Measurements from ENCODE around the gene CFAP43.

DNA sequence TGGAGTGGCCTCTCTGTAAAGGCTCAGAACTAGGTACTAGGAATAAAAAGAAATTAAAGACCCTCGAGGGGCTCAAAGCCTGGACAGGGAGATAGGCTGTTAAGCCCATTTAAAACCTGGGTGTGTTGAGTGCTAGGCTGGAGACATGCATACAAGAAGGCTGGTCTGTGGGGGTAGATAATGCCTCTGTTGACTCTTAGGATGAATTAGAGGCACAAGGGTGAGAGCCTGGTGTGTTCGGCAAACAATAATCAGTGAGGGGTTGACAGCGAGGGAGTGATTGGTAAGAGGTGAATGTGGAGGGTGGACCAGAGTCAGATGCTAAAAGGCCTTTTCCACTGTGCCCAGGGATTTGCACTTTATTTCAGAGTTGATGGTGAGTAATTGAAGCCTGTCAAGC is 49.5 kb upstream of the CFAP43 start:
- TF ChIP-seq, protein P1, sequence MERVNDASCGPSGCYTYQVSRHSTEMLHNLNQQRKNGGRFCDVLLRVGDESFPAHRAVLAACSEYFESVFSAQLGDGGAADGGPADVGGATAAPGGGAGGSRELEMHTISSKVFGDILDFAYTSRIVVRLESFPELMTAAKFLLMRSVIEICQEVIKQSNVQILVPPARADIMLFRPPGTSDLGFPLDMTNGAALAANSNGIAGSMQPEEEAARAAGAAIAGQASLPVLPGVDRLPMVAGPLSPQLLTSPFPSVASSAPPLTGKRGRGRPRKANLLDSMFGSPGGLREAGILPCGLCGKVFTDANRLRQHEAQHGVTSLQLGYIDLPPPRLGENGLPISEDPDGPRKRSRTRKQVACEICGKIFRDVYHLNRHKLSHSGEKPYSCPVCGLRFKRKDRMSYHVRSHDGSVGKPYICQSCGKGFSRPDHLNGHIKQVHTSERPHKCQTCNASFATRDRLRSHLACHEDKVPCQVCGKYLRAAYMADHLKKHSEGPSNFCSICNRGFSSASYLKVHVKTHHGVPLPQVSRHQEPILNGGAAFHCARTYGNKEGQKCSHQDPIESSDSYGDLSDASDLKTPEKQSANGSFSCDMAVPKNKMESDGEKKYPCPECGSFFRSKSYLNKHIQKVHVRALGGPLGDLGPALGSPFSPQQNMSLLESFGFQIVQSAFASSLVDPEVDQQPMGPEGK (CRISPR knock-in tag; IDR thresholded peaks at IDR 0.05; ENCODE audit: borderline replicate concordance), result no peak
- TF ChIP-seq RARB (CRISPR knock-in tag; IDR thresholded peaks at IDR 0.05) (no peak), ARNTL (CRISPR knock-in tag; IDR thresholded peaks at IDR 0.05; ENCODE audit: borderline replicate concordance, low read depth) (no peak), ISL1 (CRISPR knock-in tag; IDR thresholded peaks at IDR 0.05) (no peak)
